SK-N-MC (cell line): ENCODE data around the gene XDH.

Source experiments
- DNase-seq: peaks from one replicate; pipeline ENCODE4 v3.0.0-alpha.2; 2011; ENCODE audit warnings: low read depth, low spot score
- H3K27ac ChIP-seq: fragments of 200-600 bp; sonication (generic); 2 replicates; pipeline ENCODE4 v1.5.1; 2016; ENCODE audit warnings: mixed run types
- H3K36me3 ChIP-seq: fragments of 200-600 bp; sonication (generic); 2 replicates; pipeline ENCODE4 v1.6.1; 2017; ENCODE audit warnings: antibody characterized with exemption, low read length, mixed read lengths; ENCODE audit not compliant: insufficient read depth
- H3K4me3 ChIP-seq: fragments of 200-600 bp; sonication (generic); 2 replicates; pipeline ENCODE4 v1.5.1; 2016
- H3K9ac ChIP-seq: fragments of 200-600 bp; sonication (generic); 2 replicates; pipeline ENCODE4 v1.8.0; 2017; ENCODE audit warnings: mixed run types, mixed read lengths; ENCODE audit not compliant: insufficient read length
- H3K9me3 ChIP-seq: fragments of 200-600 bp; sonication (generic); 2 replicates; pipeline ENCODE4 v1.6.1; 2017; ENCODE audit warnings: low read depth, mild to moderate bottlenecking, antibody characterized with exemption, low read length, moderate library complexity, mixed read lengths
- EZH2 ChIP-seq: fragments of 200-600 bp; sonication (generic); IDR thresholded peaks from one replicate; pipeline ENCODE4 v1.6.1; 2017; ENCODE audit warnings: antibody characterized with exemption
- FOXP2 ChIP-seq: optimal IDR thresholded peaks from 2 replicates; pipeline ENCODE3; 2011; ENCODE audit warnings: mild to moderate bottlenecking, moderate library complexity; ENCODE audit not compliant: insufficient read depth; ENCODE audit errors: extremely low read length, control extremely low read depth
- POLR2AphosphoS5 ChIP-seq: IDR thresholded peaks from 2 replicates; pipeline ENCODE4 v1.6.1; 2012; ENCODE audit warnings: mild to moderate bottlenecking, low read depth, low read length, borderline replicate concordance

The XDH gene

GRCh38 chr2:31337197-31337596 lies 77.3 kb downstream of the XDH start:
- no peak overlapping the region for H3K9ac ChIP-seq
- TF ChIP-seq POLR2AphosphoS5 (no peak), EZH2 (no peak), FOXP2 (no peak)
- H3K36me3 ChIP-seq = no peaks in the 10 kb centered on the region
- no peak overlapping the region for H3K4me3 ChIP-seq
- H3K27ac ChIP-seq = no peak overlapping the region
- no peak for DNase-seq
- H3K9me3 ChIP-seq = no peaks in the 10 kb centered on the region

GRCh38 chr2:31335921-31336585 lies 78.5 kb downstream of the XDH start:
- Histone ChIP-seq H3K36me3 (no peaks in the 10 kb centered on the region), H3K27ac (no peak overlapping the region), H3K9me3 (no peaks in the 10 kb centered on the region), H3K9ac (no peak overlapping the region), H3K4me3 (no peak overlapping the region)
- TF ChIP-seq POLR2AphosphoS5 = no peak
- TF ChIP-seq EZH2 = no peak
- no peak for DNase-seq

- Histone ChIP-seq H3K36me3 (no peaks in the 10 kb centered on the region), H3K4me3 (no peak overlapping the region), H3K9me3 (no peaks in the 10 kb centered on the region), H3K9ac (no peak overlapping the region), H3K27ac (no peak overlapping the region)
- TF ChIP-seq EZH2 (no peak), FOXP2 (no peak), POLR2AphosphoS5 (no peak)
- no peak for DNase-seq
Measured at GRCh38 chr2:31334311-31335026, 80.1 kb downstream of the XDH start.

- Histone ChIP-seq H3K27ac (no peak overlapping the region), H3K36me3 (no peaks in the 10 kb centered on the region), H3K4me3 (no peak overlapping the region), H3K9ac (no peak overlapping the region), H3K9me3 (no peaks in the 10 kb centered on the region)
- peak; percentile 39 for DNase-seq
- TF ChIP-seq POLR2AphosphoS5 (no peak), FOXP2 (no peak), EZH2 (no peak)
Measured at GRCh38 chr2:31333527-31334183, 80.9 kb downstream of the XDH start.

GRCh38 chr2:31333046-31333445 lies 81.5 kb downstream of the XDH start:
- H3K27ac ChIP-seq = no peak overlapping the region
- H3K9me3 ChIP-seq = no peaks in the 10 kb centered on the region
- H3K4me3 ChIP-seq = no peak overlapping the region
- H3K36me3 ChIP-seq = no peaks in the 10 kb centered on the region
- TF ChIP-seq EZH2 (no peak), FOXP2 (no peak), POLR2AphosphoS5 (no peak)
- DNase-seq = no peak
- no peak overlapping the region for H3K9ac ChIP-seq

GRCh38 chr2:31332521-31332920 lies 82.0 kb downstream of the XDH start:
- H3K36me3 ChIP-seq = no peaks in the 10 kb centered on the region
- no peak overlapping the region for H3K27ac ChIP-seq
- no peak overlapping the region for H3K9ac ChIP-seq
- H3K4me3 ChIP-seq = no peak overlapping the region
- DNase-seq = no peak
- no peaks in the 10 kb centered on the region for H3K9me3 ChIP-seq
- no peak for TF ChIP-seq FOXP2
- TF ChIP-seq EZH2 = no peak
- no peak for TF ChIP-seq POLR2AphosphoS5

- H3K4me3 ChIP-seq = no peak overlapping the region
- no peak overlapping the region for H3K9ac ChIP-seq
- TF ChIP-seq FOXP2 (no peak), EZH2 (no peak), POLR2AphosphoS5 (no peak)
- DNase-seq = no peak
- no peaks in the 10 kb centered on the region for H3K36me3 ChIP-seq
- no peak overlapping the region for H3K27ac ChIP-seq
- no peaks in the 10 kb centered on the region for H3K9me3 ChIP-seq
Measured at GRCh38 chr2:31331156-31331555, 83.4 kb downstream of the XDH start.

GRCh38 chr2:31329081-31329625 lies 85.4 kb downstream of the XDH start:
- H3K9ac ChIP-seq = no peak overlapping the region
- no peak overlapping the region for H3K4me3 ChIP-seq
- no peak for TF ChIP-seq FOXP2
- TF ChIP-seq POLR2AphosphoS5 = no peak
- no peak for TF ChIP-seq EZH2
- H3K36me3 ChIP-seq = no peaks in the 10 kb centered on the region
- no peak for DNase-seq
- no peak overlapping the region for H3K27ac ChIP-seq
- no peaks in the 10 kb centered on the region for H3K9me3 ChIP-seq
